Activated CD8-positive, alpha-beta T cell treated with anti-CD3 and anti-CD28 coated beads for 36 hours (primary cell): Measurements from ENCODE around the gene APOC1. TPM values are rescaled to one million over a fixed set of nuclear protein-coding genes. Genes with fewer than 3 reads are reported as not detected.
A peak's percentile ranks its signal among the peaks of the same experiment; 100 is the strongest.
"Not testable (repeated sequence)": the region's sequence is repeated elsewhere in the genome, so short reads cannot be mapped to it uniquely, and the experiment has no call there.

ENCODE experiments used
- ATAC-seq: fragments of 200-7000 bp; cut with Tn5 transposase; one replicate; pipeline ENCODE4 v1.10.0; 2021; ENCODE audit warnings: mild to moderate bottlenecking, moderate library complexity
- CTCF ChIA-PET: fragments of 350-600 bp; sonication (Branson Sonifier 250); formaldehyde crosslinking; loops from one replicate; lab custom pipeline; 2021; ENCODE audit warnings: antibody characterized with exemption; lab: Charles Lee
- POLR2A ChIA-PET: fragments of 350-600 bp; sonication (Branson Sonifier 250); formaldehyde crosslinking; loops from one replicate; lab custom pipeline; 2021; ENCODE audit warnings: antibody characterized with exemption; lab: Charles Lee
- DNase-seq: peaks from one replicate; pipeline ENCODE4 v3.0.0-alpha.2; 2020
- H3K27ac Mint-ChIP-seq: one replicate; pipeline ENCODE4 v1.8.0; 2021; ENCODE audit warnings: mild to moderate bottlenecking, mixed read lengths
- H3K27me3 Mint-ChIP-seq: one replicate; pipeline ENCODE4 v1.8.0; 2021; ENCODE audit warnings: mixed read lengths
- H3K36me3 Mint-ChIP-seq: one replicate; pipeline ENCODE4 v1.8.0; 2021; ENCODE audit warnings: low read depth, mixed read lengths
- H3K4me1 Mint-ChIP-seq: one replicate; pipeline ENCODE4 v1.8.0; 2021; ENCODE audit warnings: low read depth, mixed read lengths
- H3K4me3 Mint-ChIP-seq: one replicate; pipeline ENCODE4 v1.8.0; 2021; ENCODE audit warnings: mild to moderate bottlenecking, moderate library complexity, mixed read lengths
- H3K9me3 Mint-ChIP-seq: one replicate; pipeline ENCODE4 v1.8.0; 2021; ENCODE audit warnings: mixed read lengths
- CTCF ChIP-seq: fragments of 200-600 bp; IDR thresholded peaks from one replicate; pipeline ENCODE4 v1.8.0; 2022; ENCODE audit warnings: antibody characterized with exemption, mild to moderate bottlenecking
- intact Hi-C: fragments of 100-400 bp; cut with micrococcal nuclease; formaldehyde crosslinking; loops from one replicate; pipeline ENCODE4 v1.10.0; 2022
- total RNA-seq, 2 experiments: library from RNA; stranded (reverse); gene quantifications; one replicate each; pipeline ENCODE4 v1.2.3, GENCODE V29; 2021

The APOC1 gene
- total RNA-seq, 2 experiments from 2014 or later: 2.5 to 3.6 TPM

GRCh38 chr19:44912854-44913253, 1.6 kb upstream of the APOC1 start:
- Mint-ChIP-seq H3K4me3 (no peak overlapping the region), H3K4me1 (peaks cover 2% of the 10 kb centered on the region), H3K9me3 (no peaks in the 10 kb centered on the region), H3K27ac (no peak overlapping the region), H3K27me3 (peaks cover 28% of the 10 kb centered on the region), H3K36me3 (no peaks in the 10 kb centered on the region)
- ATAC-seq: no peak
- DNase-seq: no peak
- POLR2A ChIA-PET: interaction anchor here (1.4 to 1.6 kb wide), 2 partner anchors 11 to 21 kb away, joined by 3 to 6 read pairs; no protein-coding TSS in a partner anchor
- CTCF ChIA-PET: interaction anchor here (1.6 kb wide), 1 partner anchor 11 kb away, joined by 4 read pairs; no protein-coding TSS in a partner anchor
- intact Hi-C loops: no loop called here
- TF ChIP-seq CTCF: no peak

- CTCF ChIA-PET: interaction anchor here (1.6 kb wide), 1 partner anchor 12 kb away, joined by 4 read pairs; no protein-coding TSS in a partner anchor
- ATAC-seq, H3K27ac Mint-ChIP-seq, H3K9me3 Mint-ChIP-seq, intact Hi-C loops, DNase-seq, H3K36me3 Mint-ChIP-seq, H3K4me1 Mint-ChIP-seq: not testable (repeated sequence)
- Mint-ChIP-seq H3K27me3 (peaks cover 25% of the 10 kb centered on the region), H3K4me3 (peak overlapping the region; percentile 82)
- POLR2A ChIA-PET: interaction anchor here (1.6 kb wide), 1 partner anchor 12 kb away, joined by 6 read pairs; no protein-coding TSS in a partner anchor
Observed at GRCh38 chr19:44913512-44914432, 636 bp upstream of the APOC1 start.

GRCh38 chr19:44924243-44924725, 9.9 kb downstream of the APOC1 start:
- H3K27ac Mint-ChIP-seq: no peak overlapping the region
- H3K9me3 Mint-ChIP-seq: no peaks in the 10 kb centered on the region
- DNase-seq (no peak), ATAC-seq (no peak)
- ChIA-PET CTCF (no interaction called here), POLR2A (interaction anchor here (0.6 kb wide), 1 partner anchor 59 kb away, joined by 3 read pairs; no protein-coding TSS in a partner anchor)
- H3K4me1 Mint-ChIP-seq: no peaks in the 10 kb centered on the region
- intact Hi-C loops: no loop called here
- no peak for TF ChIP-seq CTCF
- no peak overlapping the region for H3K4me3 Mint-ChIP-seq
- peaks cover 15% of the 10 kb centered on the region for H3K27me3 Mint-ChIP-seq
- H3K36me3 Mint-ChIP-seq: no peaks in the 10 kb centered on the region

GRCh38 chr19:44925114-44925891, 10.9 kb downstream of the APOC1 start:
- intact Hi-C loops: no loop called here
- peaks cover 15% of the 10 kb centered on the region for H3K27me3 Mint-ChIP-seq
- POLR2A ChIA-PET: interaction anchor here (1.5 kb wide), 1 partner anchor 9 kb away, joined by 3 read pairs; no protein-coding TSS in a partner anchor
- H3K27ac Mint-ChIP-seq: no peak overlapping the region
- CTCF ChIA-PET: no interaction called here
- no peaks in the 10 kb centered on the region for H3K36me3 Mint-ChIP-seq
- DNase-seq (no peak), ATAC-seq (no peak)
- no peak for TF ChIP-seq CTCF
- H3K4me1 Mint-ChIP-seq: no peaks in the 10 kb centered on the region
- H3K4me3 Mint-ChIP-seq: no peak overlapping the region
- H3K9me3 Mint-ChIP-seq: no peaks in the 10 kb centered on the region

GRCh38 chr19:44926245-44927077, 12.1 kb downstream of the APOC1 start:
- H3K36me3 Mint-ChIP-seq, intact Hi-C loops, H3K4me1 Mint-ChIP-seq, H3K4me3 Mint-ChIP-seq, DNase-seq, CTCF ChIA-PET, H3K9me3 Mint-ChIP-seq, H3K27ac Mint-ChIP-seq: not testable (repeated sequence)
- POLR2A ChIA-PET: interaction anchor here (1.5 kb wide), 1 partner anchor 10 kb away, joined by 3 read pairs; no protein-coding TSS in a partner anchor
- peak; percentile 7 for ATAC-seq
- H3K27me3 Mint-ChIP-seq: peaks cover 15% of the 10 kb centered on the region
